ENCODE data around the gene THADA.

DNA sequence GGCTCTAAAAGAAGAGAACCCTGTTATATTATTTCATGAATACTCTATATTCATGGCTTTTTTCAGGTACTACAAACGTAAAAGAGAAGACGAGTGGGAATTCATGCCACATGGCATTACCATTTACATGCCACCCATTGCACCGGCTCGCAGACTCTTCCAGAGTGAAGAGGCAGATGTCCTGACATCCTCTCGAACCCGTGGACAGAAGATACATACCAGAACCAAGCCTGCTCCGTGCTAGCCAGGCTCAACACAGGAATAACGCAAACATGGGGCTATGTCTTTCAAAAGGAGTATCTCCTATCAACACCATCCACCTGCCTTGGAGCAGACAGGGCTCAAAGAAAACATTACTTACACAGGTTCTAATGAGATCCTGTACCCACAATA is 168.8 kb downstream of the THADA start:
- TF ChIP-seq GFI1B (tag by site-specific recombination; IDR thresholded peaks at IDR 0.05) (no peak), SP7 (tag by site-specific recombination; IDR thresholded peaks at IDR 0.05) (no peak), ZNF621 (tag by site-specific recombination; IDR thresholded peaks at IDR 0.05) (no peak), KLF16 (tag by site-specific recombination; IDR thresholded peaks at IDR 0.05) (no peak)
- TF ChIP-seq, protein P1, sequence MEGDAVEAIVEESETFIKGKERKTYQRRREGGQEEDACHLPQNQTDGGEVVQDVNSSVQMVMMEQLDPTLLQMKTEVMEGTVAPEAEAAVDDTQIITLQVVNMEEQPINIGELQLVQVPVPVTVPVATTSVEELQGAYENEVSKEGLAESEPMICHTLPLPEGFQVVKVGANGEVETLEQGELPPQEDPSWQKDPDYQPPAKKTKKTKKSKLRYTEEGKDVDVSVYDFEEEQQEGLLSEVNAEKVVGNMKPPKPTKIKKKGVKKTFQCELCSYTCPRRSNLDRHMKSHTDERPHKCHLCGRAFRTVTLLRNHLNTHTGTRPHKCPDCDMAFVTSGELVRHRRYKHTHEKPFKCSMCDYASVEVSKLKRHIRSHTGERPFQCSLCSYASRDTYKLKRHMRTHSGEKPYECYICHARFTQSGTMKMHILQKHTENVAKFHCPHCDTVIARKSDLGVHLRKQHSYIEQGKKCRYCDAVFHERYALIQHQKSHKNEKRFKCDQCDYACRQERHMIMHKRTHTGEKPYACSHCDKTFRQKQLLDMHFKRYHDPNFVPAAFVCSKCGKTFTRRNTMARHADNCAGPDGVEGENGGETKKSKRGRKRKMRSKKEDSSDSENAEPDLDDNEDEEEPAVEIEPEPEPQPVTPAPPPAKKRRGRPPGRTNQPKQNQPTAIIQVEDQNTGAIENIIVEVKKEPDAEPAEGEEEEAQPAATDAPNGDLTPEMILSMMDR (tag by site-specific recombination; IDR thresholded peaks at IDR 0.05): no peak

Measured in HEK293 (cell line).